Fibroblast of gingiva (primary cell): ENCODE results near the gene REXO1.
"Not testable (repeated sequence)": the region's sequence is repeated elsewhere in the genome, so short reads cannot be mapped to it uniquely, and the experiment has no call there.

Source experiments
- DNase-seq: peaks from one replicate; pipeline ENCODE4 v3.0.0-alpha.2; 2011; ENCODE audit warnings: low read depth

The REXO1 gene

DNA sequence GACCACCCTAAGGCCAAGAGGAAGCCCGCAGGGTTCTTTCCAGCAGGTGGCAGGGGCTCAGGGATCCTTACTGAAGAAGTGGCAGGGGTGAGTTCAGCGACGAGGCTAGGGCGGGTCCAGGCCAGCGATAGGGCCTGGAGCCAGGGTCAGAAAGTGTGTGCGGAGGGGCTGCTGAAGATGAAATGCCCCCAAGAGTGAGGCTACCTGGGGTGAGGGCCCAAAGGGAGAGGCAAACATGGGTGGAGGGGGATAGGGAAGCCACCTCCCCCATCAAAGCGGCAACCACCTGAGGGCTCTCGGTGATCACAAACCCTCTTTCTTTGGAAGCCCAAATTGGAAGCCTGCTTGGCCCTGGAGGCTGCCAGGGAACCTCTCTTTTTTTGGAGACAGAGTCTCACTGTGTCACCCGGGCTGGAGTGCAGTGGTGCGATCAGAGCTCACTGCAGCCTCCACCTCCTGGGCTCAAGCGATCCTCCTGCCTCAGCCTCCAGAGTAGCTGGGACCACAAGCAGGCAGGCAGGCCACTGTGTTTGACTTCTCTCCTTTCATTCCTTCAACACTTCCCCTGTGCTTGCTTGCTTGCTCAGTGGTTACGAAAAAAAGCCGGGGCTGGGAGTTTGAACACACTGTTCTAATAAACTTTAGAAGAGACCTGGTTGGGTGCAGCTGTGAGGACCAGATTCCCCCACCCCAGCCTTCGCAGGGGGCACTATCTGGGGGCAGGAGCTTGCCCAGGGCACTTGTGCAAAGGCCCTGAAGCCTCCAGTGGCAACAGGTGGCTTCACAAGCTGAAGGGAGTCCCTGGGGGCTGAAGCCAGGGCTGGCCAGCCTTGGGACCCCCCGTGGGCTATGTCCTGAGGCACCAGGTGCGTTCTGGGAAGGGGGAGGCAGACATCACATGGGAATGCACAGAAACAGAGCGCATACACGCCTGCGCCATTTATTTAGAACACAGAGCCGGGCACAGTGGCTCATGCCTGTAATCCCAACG, 34.8 kb downstream of the REXO1 start:
- no peak for DNase-seq

DNA sequence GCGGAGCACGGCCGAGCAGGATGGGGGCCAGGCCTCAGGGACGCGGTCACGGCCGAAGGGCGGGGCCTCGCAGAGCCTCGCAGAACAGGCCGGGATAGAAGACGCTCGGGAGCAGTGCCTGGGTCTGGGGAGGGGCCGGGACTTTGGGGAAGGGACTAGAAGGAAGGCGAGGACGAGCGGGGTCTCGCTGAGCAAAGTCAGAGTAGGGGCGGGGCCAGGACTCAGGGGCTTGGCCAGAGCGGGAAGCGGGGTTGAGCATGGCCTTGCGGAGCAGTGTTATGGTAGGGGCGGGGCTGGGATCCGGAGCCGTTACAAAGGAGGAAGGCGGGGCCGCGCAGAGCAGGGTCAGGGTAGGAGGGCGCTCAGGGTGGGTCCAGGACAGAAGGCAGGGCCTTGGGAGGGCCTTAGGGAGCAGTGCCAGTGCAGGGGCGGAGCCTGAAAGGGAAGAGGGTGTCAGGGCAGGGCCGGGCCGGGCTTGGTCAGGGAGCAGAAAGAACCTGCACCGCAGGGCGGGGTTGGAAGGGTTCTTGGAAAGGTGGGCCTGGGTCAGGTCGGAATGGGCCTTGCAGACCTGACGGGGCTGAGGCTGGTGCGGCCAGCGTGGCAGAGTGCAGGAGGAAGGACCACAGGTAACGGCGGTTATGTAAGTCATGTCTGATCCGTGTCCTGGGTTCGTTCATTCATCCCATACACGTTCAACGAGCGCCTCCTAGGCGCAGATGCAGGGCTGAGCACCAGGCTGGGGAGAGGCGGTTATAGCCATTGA, 35.7 kb downstream of the REXO1 start:
- DNase-seq = peak; percentile 96

DNA sequence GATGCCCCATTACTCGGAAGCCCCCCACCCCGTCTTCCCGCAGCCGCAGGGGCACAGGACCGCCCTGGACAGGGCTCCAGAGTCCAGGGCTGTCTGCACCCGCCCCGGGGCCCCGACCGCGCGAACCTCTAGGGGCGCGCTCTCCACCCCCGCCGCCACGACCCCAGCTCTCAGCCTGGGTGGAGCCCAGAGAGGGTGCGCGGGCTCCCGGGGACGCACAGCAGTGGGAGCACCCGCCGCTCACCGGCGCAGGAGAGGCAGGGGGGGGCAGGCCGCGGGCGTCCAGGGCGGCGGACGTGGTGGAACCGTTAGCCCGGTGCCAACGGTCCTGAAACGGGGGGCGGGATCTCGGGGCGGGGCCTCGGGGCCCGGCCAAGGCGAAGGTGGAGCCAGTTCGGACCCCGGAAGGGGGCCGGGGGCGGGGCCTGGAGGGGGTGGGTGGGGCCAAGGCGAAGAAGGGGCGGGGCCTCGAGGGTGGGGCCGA, 36.3 kb downstream of the REXO1 start, which contains the start of gene ATP8B3:
Gene ATP8B3, minus strand, starts transcription at position 335 of the 484 bp plus-strand sequence. CDS start 540 bp downstream, outside the sequence.
- no peak for DNase-seq

DNA sequence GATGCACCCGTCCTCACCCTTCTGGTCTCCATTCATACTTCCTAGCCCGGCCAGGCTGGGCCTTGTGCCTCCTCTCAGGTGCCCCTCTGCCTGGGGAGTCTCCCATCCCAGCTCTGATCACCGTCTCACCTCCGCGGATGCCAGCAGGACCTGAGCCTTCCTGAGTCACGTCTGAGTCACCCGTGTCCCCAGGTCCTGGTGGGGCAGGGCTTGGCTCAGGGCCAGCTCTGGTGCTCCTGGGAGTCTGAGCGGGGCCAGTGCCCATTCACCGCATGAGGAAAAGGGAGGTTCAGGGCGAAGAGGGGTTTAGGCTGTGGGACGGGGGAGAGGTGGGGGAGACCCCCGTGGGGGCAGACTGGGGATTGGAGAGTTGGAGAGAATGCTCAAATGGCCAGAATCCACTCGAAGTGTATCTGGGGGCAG, 36.8 kb downstream of the REXO1 start:
- DNase-seq = peak; percentile 26

DNA sequence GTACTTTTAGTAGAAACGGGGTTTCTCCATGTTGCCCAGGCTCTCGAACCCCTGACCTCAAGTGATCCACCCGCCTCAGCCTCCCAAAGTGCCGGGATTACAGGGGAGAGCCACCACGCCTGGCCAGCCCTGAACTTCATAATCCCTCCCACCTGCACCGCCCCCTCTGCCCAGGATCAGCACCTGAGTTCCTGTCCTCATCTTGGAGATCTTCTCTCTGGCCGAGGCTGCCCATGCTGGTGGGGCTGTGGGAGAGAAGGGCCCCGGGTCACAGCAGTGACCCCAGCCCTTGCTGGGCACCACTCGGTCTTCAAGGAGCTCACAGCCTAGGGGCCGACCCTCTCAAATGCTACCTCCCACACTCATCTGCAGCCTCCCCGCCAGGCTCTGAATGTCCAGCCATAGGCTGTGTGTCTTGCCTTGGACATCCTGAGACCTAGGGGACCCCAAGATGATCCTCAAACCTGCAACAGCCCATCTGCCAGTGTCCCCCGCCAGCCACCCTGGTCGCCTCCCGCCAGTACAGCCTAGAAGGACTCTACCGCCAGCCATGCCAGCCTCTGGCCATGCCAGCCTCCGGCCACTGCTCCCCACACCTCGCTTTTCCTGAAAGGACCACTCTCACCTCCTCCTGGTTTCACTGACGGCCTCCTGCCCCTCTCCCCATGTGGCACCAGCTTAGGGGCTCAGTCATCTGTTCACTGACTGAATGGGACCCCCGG, 37.7 kb downstream of the REXO1 start:
- DNase-seq = no peak

DNA sequence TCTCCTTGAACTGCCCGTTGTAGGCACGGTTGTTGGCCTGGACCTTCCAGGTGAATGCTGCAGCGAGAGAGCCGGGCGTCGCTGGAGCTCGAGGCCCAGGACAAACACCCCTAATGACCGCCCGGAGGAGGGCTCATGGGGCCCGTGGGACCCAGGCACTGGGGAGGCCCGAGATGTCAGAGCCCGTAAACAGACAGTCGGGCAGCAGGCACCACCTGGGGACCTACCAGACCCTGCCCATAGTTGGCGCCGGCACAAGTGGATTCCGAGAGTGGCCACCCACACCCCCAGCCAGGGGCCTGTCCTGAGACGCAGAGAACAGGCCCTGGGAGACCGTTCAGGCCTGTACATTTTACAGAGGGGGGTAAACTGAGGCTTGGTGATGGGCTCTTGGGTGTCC, 38.6 kb downstream of the REXO1 start:
- DNase-seq = no peak

DNA sequence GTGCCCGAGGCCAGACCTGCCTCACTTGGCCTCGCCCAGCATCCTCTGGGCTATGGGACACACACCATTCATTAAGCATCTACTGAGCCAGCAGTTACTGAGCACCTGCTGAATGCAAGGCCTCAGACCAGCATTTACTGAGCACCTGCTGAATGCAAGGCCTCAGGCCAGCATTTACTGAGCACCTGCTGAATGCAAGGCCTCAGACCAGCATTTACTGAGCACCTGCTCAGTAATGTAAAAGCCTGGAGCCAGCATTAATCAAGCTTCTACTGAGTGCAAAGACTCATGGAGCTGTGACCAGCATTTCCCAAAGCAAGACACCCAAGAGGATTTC, 39.9 kb downstream of the REXO1 start:
- no peak for DNase-seq

DNA sequence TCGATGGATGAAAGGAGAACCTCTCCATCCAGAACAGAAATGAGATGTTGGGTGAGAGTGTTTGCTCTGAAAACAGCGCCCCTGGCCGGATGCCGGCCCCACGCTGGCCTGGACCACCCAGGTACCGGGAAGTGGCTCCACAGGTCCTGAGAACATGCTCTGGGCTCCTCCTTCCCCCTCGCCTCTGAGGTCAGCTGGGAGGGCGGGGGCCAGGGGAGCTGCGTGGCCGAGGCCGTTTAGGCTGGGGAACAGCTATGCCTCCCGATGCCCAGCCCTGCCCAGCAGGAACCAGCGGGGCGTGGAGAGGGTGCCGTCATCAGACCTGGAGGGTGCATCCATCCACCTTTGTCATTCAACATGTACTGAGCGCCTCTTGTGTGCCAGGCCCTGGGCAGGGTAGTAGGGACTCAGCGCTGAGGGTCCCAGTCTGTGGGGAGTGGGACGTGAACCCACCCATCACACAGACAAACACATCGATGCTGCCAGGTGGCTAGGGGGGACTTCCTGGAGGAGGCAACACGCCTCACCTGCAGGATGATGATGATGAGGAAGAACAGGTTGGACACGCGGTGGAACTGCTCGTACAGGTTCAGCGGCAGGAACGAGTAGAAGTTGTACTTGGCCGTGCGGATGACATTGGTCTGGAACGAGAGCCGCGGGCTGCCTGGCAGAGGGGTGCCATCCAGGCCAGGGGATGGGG, 40.4 kb downstream of the REXO1 start:
- DNase-seq = no peak

DNA sequence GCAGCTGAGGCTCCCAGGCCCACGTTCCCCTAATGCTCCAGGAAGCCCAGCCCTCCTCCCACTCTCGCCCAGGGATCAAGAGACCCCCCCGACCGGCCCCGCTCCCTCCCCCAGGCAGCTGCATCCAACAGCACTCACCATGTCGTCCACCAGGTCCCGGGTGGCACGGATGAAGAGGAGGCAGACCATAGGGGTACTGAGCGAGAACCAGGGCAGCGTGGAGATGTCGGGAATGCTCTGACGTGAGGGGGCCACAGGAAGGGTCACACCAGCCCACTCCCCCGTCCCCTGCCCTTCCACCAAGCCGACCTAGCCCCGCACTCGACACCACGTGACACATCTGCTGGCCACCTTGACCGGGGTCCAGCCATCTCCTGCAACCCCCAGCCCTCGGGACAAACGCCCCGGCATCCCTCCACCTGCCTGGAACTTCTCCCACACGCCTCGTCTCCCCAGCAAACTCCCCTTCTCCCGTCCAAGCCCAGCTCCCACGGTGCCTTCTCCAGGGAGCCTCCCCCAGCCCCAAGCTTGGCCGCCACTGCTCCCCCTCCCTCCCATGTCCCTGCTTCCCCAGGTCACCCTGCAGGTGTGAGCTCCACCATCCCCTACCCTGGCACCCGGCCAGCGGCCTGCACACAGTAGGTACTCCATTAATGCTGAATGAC, 41.1 kb downstream of the REXO1 start:
- no peak for DNase-seq

DNA sequence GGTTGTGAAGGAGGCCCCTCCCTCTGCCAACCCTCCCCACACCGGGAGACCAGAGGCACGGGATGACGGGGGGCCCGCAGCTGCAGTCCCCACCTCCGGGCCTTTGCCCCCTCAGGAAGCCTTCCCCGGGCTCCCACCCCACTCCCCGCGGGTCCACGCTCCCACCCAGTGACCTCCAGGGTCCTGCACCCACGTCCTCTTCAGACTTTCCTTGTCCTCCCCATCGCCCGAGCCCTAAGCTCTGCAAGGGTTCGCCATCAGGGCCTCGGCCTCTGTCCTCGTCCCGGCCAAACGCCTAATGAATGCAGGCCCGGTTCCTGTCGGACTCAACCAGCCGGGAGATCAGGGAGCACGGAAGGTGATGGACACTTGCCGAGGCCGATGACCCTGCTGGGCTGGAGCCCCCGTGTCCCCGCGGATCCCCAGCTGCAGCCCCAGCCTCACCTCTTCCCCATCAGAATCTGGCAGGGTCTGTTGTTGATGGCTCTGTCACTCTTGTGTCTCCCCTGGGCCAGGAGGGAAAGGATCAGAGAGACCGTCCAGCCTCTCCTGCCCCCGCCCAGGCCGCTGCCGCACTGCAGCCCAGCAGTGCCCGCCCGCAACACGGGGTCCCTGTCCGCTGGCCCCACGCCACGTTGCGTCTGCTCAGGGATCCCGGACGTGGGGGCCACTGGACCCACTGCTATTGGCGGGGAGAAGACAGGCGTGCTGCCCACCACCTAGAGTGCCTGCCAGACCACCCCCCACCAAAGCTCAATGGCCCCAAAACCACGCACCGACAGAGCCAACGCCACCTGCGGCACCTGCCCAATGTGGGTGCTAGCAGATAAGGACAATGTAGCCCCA, 41.9 kb downstream of the REXO1 start:
- DNase-seq = no peak

DNA sequence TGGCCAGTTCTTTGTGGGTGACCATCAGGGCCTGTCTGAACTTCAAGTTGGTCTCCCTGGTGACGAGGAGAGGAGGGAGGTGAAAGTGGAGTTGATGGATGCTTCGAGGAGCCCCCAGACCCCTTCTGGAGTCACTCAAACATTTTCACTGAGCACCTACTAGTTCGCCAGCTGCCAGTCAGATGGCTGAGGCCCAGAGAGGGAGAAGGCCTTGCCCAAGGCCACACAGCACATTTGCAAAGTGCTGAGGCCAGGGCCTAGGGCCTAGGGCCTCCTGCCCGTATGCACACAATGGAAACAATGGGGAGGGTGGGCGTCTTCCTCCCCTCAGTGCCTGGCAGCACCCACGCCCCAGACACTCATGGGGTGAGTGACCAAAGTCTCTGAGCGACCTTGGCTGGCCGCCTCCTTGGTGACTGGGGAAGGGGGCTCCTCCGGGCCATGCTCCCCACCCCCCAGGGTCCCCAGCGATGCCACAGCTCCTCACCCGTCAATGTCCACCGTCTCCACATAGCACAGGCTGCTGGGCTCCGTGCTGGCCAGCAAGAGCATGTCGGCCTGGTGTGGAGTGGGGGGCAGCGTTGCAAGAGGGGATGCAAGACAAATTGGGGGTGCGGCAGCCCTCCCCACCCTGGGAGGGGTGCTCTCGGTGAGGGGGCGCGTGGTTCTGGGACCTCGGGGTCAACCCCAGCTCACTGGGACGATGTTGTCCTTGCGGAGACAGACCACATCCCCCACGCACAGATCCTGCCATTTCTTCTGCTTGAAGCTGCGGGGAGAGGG, 42.7 kb downstream of the REXO1 start:
- no peak for DNase-seq

DNA sequence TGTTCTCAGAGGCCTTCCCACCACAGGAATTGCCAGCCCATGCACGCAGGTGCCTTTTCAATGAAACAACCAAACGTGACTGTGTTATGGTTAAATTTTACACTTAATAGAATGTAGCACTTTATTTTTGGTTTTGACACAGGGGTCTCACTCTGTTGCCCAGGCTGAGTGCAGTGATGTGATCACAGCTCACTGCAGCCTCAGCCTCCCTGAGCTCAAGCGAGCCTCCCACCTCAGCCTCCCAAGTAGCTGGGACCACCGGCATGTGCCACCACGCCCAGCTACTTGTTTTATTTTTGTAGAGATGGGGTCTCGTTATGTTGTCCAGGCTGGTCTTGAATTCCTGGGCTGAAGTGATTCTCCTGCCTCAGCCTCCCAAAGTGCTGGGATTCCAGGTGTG, 43.4 kb downstream of the REXO1 start:
- no peak for DNase-seq

DNA sequence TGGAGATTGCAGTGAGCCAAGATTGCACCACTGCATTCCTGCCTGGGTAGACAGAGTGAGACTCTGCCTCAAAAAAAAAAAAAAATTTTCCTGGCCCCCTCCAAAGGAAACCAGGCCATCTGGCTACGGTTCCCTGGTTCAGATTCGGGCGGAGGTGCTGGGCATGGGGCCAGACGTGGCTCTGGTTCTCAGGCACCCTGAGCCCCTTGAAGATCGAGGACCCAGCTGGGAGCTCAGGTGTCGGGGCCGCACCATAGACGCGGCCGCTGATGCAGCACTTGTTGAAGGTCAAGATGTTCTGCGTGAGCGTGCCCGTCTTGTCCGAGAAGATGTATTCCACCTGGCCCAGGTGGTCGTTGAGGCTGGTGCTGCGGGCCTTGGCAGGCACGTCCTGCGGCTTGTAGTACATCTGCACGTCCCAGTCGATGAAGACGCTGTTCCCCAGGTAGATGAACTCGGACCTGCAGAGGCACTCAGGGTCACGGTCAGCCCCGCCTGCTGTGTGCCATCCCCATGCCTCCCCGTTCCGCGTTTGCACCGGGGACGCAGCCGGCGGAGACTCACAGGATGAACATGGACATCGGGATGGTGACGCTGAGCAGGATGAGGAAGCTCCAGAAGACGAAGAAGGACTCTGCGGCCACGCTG, 48.5 kb downstream of the REXO1 start:
- DNase-seq = no peak

DNA sequence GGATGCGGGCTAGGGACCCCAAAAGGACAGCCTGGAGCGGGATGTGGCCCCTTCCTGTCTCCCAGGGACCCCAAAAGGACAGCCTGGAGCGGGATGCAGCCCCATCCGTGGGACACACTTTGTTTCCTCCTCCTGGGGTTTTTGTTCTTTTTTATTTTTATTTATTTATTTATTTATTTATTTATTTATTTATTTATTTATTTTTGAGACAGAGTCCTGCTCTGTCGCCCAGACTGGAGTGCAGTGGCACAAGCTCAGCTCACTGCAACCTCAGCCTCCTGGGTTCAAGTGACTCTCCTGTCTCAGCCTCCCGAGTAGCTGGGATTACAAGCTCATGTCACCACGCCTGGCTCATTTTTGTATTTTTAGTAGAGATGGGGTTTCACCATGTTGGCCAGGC, 51.0 kb downstream of the REXO1 start:
- not testable (repeated sequence) for DNase-seq

DNA sequence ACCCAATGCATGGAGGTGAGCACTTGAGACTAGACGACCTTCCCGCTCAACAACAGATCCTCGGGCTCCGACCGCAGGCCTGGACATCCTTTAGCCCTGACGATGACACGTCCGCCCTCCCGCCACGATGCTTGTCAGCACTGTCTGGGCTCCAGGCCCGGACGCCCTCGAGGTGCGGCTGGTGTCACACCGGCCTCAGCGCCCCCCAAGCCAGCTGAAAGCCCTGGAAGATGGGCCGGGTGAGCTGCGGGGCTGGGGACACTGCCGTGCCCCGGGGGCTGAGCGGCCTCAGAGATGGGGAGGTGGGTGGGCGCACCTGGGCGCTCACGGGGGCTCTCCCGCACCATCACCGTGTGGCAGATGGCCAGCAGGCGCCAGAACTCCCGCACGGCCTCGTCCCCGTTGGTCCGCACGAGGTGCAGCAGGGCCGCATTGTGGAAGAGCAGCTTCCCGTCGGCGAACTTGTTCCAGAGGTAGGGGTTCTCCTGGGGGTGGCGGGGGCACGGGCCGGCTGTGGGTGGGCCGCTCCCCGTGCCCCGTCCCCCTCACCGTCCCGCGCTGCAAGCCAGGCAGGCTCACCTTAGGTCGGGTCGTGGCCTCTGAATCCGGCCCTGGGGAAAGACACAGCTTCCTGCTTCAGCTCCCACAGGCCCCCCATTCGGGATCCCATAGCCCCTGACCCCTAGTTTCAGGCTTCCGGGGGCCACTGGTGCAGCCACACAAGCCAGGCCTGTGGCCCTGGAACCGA, 51.7 kb downstream of the REXO1 start:
- DNase-seq = no peak

DNA sequence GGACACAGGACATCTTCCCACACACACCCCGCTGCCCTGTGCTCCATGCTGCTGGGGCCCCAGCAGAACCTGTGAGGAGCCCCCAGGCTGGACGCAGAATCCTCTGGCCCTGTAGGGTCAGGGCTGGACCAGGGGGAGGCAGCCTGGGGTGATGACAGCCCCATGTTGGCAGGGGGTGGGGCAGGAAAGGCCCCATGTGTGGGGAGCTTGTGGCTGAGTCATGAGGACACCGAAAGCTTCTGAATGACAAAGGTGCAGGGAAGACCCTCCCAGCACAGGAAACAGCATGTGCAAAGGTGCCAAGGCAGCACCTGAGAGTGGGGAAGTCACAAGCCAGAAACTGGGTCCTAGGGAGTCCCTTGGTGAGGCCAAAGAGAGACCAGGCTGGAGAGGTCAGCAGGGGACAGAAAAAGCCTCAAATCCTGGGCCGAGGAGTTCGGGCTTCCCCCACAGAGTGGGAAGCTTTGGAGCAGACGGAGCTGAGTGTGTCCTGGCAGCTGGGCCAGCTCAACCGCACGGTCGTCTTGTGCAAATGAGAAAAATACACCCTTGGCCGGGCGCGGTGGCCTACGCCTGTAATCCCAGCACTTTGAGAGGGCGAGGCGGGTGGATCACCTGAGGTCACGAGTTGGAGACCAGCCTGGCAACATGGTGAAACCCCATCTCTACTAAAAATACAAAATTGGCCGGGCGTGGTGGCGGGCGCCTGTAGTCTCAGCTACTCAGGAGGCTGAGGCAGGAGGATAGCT, 53.7 kb downstream of the REXO1 start:
- no peak for DNase-seq

DNA sequence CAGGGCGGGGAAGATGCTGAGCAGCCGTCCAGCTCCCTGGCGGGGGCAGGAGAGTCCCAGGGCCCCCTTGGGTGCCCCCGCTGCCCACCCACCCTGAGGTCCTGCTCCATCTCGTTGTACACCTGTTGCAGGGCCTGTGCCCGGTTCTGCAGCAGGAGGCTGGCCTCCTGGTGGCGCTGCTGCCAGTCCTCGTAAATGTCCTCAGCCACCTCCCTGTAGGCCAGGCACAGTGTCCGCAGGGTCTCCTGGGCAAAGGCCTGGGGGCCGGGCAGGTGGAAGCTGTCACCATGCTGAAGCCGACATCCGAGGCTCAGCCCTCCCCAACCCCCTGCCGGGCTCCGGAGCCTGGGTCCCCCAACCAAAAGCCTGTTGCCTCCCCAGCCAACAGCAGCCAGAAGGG, 56.4 kb downstream of the REXO1 start:
- no peak for DNase-seq
